GM12878 (cell line): ENCODE data around the gene CCNA2. TPM values are rescaled to one million over a fixed set of nuclear protein-coding genes. Genes with fewer than 3 reads are reported as not detected.

ENCODE experiments used
- KLF5 ChIP-seq: fragments of 450-650 bp; IDR thresholded peaks from 2 replicates; pipeline ENCODE4 v1.6.1; 2014; ENCODE audit warnings: mild to moderate bottlenecking; ENCODE audit not compliant: partially characterized antibody
- LARP7 ChIP-seq: fragments of 450-650 bp; IDR thresholded peaks from 2 replicates; pipeline ENCODE4 v1.6.1; 2017; ENCODE audit warnings: mild to moderate bottlenecking
- MEF2B ChIP-seq: fragments of 450-650 bp; IDR thresholded peaks from 2 replicates; pipeline ENCODE4 v1.6.1; 2018; ENCODE audit warnings: mild to moderate bottlenecking, moderate library complexity; ENCODE audit not compliant: partially characterized antibody, poor library complexity, severe bottlenecking
- NFYB ChIP-seq: IDR thresholded peaks from 2 replicates; pipeline ENCODE4 v1.6.1; 2011; ENCODE audit warnings: low read depth, mild to moderate bottlenecking, low read length, improper control_type of control experiment, moderate library complexity; ENCODE audit not compliant: insufficient read depth
- NR2F1 ChIP-seq: fragments of 450-650 bp; conservative IDR thresholded peaks from 2 replicates; pipeline ENCODE4 v1.6.1; 2017; ENCODE audit warnings: mild to moderate bottlenecking
- RAD21 ChIP-seq: IDR thresholded peaks from 2 replicates; pipeline ENCODE4 v1.6.1; 2011; ENCODE audit warnings: mild to moderate bottlenecking, low read depth, low read length, moderate library complexity; ENCODE audit not compliant: insufficient read depth
- RB1 ChIP-seq: fragments of 450-650 bp; formaldehyde crosslinking; IDR thresholded peaks from 2 replicates; pipeline ENCODE4 v1.6.1; 2017; ENCODE audit warnings: mild to moderate bottlenecking, borderline replicate concordance
- RCOR1 ChIP-seq: conservative IDR thresholded peaks from 2 replicates; pipeline ENCODE4 v1.6.1; 2012; ENCODE audit warnings: low read depth, low read length, improper control_type of control experiment
- SREBF1 ChIP-seq: IDR thresholded peaks from 2 replicates; pipeline ENCODE4 v1.6.1; 2012; ENCODE audit warnings: mild to moderate bottlenecking, low read length
- SRF ChIP-seq, 2 experiments: IDR thresholded peaks; 2 replicates each; pipeline ENCODE4 v1.6.1; 2011; ENCODE audit warnings: low read depth in 2 of 2, low read length in 2 of 2, mild to moderate bottlenecking in 1 of 2, moderate library complexity in 1 of 2
- STAT1 ChIP-seq: fragments of 450-650 bp; conservative IDR thresholded peaks from 2 replicates; pipeline ENCODE4 v1.6.1; 2014; ENCODE audit warnings: antibody characterized with exemption, mild to moderate bottlenecking
- ZNF207 ChIP-seq: fragments of 450-650 bp; IDR thresholded peaks from 2 replicates; pipeline ENCODE4 v1.6.1; 2014; ENCODE audit warnings: antibody characterized with exemption, mild to moderate bottlenecking, borderline replicate concordance
- polyA plus RNA-seq, 11 experiments: library from polyadenylated mRNA; depleted of rRNA in 4 of 11; unstranded in 6 of 11; stranded (reverse) in 5 of 11; fragments of >200 nt; fragmentation: Nextera tagmentation in 4 of 11; fragmentation: Illumina TruSeq in 1 of 11; extraction: Ambion mirVana in 4 of 11; extraction: Trizol in 1 of 11; gene quantifications; 1 replicate in 1 of 11; 2 replicates in 10 of 11; pipeline versions ENCODE4 v1.2.1 to v1.2.3, GENCODE V29; 2011 to 2016; ENCODE audit warnings: inconsistent platforms in 2 of 11, missing spikeins in 2 of 11, low read depth in 1 of 11
- total RNA-seq, 4 experiments: library from RNA; depleted of rRNA in 3 of 4; stranded (reverse); fragments of >200 nt in 3 of 4; fragmentation: Illumina TruSeq in 1 of 4; extraction: Trizol in 1 of 4; gene quantifications; 2 replicates each; pipeline versions ENCODE4 v1.2.1 to v1.2.3, GENCODE V29; 2013 to 2021
- TF ChIP-seq, protein P1 (sequence below): fragments of 450-650 bp; IDR thresholded peaks from 2 replicates; pipeline ENCODE4 v1.6.1; 2017; ENCODE audit warnings: low read depth, mild to moderate bottlenecking, moderate library complexity
- TF ChIP-seq, protein P2 (sequence below): fragments of 450-650 bp; IDR thresholded peaks from 2 replicates; pipeline ENCODE4 v1.6.1; 2018; ENCODE audit warnings: borderline replicate concordance, mild to moderate bottlenecking; ENCODE audit not compliant: partially characterized antibody
- TF ChIP-seq, protein P3 (sequence below): fragments of 450-650 bp; IDR thresholded peaks from 2 replicates; pipeline ENCODE4 v1.6.1; 2014; ENCODE audit warnings: mild to moderate bottlenecking
- TF ChIP-seq, protein P4 (sequence below): fragments of 450-650 bp; IDR thresholded peaks from 2 replicates; pipeline ENCODE4 v1.6.1; 2017; ENCODE audit warnings: antibody characterized with exemption, mild to moderate bottlenecking, moderate library complexity
- TF ChIP-seq, protein P5 (sequence below): fragments of 450-650 bp; formaldehyde crosslinking; IDR thresholded peaks from 2 replicates; pipeline ENCODE4 v1.5.0; 2022; ENCODE audit warnings: mild to moderate bottlenecking, missing genetic modification characterization

CCNA2 gene
- total and polyA plus RNA-seq, 10 of the 15 experiments (the other 5 are each of a cell fraction or from before 2014, with no cell fraction given): 21.8 to 153 (median 94.5) TPM

DNA sequence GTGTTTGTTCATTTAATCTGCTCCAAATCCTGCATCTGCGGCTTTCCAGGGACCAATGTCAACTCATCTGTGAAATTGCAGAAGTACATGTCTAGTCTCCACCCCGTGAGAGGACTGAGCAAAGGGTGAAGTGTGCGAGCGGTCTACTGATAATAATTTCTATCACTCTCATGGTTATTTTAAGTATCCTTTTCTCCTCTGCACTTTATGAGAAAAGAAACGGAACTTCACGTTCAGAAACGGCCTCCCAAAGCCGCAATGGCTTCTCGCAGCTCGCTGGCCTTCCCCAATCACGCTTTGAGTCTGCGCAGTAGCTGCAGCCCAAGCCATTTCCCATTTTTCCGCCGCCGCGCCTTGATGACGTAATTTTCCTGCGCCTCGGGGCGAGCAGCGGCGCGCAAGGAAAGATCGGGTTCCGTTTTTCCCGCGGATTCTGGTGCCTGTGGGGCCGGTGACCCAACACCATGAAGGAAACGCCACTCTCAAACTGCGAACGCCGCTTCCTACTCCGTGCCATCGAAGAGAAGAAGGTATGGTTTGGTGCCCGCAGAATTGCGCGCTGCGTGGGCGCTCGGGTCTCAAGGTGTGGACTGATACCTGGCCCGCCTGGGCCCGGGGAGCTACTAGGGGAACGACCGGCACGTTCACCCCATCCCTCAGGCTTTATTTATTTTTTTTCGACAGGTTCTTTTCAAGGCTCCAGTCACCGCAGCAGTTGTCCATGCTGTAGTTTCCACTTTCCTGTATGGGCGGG is 22.5 kb downstream of the CCNA2 start, which contains the start of gene EXOSC9 (continued):
- TF ChIP-seq MEF2B (peak; percentile 57), LARP7 (peak; percentile 78; the same call in 1 of the 2 replicates), ZNF207 (peak; percentile 80; the same call in 1 of the 2 replicates), NR2F1 (0 out of 2 replicates have a peak, but pooled peaks have one; percentile 17), RCOR1 (no peak), KLF5 (no peak), RAD21 (no peak), SREBF1 (no peak), STAT1 (peak; percentile 93), SRF (IDR thresholded peaks at IDR 0.05; ENCODE audit: low read depth in 2 of 2, low read length in 2 of 2) (peak in 1 of 2 experiments; percentile 91; a peak in 2 of 4 replicates), NFYB (no peak), RB1 (peak; percentile 98; the same call in 1 of the 2 replicates)
- TF ChIP-seq, protein P1, sequence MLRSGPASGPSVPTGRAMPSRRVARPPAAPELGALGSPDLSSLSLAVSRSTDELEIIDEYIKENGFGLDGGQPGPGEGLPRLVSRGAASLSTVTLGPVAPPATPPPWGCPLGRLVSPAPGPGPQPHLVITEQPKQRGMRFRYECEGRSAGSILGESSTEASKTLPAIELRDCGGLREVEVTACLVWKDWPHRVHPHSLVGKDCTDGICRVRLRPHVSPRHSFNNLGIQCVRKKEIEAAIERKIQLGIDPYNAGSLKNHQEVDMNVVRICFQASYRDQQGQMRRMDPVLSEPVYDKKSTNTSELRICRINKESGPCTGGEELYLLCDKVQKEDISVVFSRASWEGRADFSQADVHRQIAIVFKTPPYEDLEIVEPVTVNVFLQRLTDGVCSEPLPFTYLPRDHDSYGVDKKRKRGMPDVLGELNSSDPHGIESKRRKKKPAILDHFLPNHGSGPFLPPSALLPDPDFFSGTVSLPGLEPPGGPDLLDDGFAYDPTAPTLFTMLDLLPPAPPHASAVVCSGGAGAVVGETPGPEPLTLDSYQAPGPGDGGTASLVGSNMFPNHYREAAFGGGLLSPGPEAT: peak; percentile 96
- TF ChIP-seq, protein P2, sequence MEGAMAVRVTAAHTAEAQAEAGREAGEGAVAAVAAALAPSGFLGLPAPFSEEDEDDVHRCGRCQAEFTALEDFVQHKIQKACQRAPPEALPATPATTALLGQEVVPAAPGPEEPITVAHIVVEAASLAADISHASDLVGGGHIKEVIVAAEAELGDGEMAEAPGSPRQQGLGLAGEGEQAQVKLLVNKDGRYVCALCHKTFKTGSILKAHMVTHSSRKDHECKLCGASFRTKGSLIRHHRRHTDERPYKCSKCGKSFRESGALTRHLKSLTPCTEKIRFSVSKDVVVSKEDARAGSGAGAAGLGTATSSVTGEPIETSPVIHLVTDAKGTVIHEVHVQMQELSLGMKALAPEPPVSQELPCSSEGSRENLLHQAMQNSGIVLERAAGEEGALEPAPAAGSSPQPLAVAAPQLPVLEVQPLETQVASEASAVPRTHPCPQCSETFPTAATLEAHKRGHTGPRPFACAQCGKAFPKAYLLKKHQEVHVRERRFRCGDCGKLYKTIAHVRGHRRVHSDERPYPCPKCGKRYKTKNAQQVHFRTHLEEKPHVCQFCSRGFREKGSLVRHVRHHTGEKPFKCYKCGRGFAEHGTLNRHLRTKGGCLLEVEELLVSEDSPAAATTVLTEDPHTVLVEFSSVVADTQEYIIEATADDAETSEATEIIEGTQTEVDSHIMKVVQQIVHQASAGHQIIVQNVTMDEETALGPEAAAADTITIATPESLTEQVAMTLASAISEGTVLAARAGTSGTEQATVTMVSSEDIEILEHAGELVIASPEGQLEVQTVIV: peak; percentile 45
- TF ChIP-seq, protein P3, sequence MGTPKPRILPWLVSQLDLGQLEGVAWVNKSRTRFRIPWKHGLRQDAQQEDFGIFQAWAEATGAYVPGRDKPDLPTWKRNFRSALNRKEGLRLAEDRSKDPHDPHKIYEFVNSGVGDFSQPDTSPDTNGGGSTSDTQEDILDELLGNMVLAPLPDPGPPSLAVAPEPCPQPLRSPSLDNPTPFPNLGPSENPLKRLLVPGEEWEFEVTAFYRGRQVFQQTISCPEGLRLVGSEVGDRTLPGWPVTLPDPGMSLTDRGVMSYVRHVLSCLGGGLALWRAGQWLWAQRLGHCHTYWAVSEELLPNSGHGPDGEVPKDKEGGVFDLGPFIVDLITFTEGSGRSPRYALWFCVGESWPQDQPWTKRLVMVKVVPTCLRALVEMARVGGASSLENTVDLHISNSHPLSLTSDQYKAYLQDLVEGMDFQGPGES: no peak
- TF ChIP-seq, protein P4, sequence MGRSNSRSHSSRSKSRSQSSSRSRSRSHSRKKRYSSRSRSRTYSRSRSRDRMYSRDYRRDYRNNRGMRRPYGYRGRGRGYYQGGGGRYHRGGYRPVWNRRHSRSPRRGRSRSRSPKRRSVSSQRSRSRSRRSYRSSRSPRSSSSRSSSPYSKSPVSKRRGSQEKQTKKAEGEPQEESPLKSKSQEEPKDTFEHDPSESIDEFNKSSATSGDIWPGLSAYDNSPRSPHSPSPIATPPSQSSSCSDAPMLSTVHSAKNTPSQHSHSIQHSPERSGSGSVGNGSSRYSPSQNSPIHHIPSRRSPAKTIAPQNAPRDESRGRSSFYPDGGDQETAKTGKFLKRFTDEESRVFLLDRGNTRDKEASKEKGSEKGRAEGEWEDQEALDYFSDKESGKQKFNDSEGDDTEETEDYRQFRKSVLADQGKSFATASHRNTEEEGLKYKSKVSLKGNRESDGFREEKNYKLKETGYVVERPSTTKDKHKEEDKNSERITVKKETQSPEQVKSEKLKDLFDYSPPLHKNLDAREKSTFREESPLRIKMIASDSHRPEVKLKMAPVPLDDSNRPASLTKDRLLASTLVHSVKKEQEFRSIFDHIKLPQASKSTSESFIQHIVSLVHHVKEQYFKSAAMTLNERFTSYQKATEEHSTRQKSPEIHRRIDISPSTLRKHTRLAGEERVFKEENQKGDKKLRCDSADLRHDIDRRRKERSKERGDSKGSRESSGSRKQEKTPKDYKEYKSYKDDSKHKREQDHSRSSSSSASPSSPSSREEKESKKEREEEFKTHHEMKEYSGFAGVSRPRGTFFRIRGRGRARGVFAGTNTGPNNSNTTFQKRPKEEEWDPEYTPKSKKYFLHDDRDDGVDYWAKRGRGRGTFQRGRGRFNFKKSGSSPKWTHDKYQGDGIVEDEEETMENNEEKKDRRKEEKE: no peak
- TF ChIP-seq, protein P5, sequence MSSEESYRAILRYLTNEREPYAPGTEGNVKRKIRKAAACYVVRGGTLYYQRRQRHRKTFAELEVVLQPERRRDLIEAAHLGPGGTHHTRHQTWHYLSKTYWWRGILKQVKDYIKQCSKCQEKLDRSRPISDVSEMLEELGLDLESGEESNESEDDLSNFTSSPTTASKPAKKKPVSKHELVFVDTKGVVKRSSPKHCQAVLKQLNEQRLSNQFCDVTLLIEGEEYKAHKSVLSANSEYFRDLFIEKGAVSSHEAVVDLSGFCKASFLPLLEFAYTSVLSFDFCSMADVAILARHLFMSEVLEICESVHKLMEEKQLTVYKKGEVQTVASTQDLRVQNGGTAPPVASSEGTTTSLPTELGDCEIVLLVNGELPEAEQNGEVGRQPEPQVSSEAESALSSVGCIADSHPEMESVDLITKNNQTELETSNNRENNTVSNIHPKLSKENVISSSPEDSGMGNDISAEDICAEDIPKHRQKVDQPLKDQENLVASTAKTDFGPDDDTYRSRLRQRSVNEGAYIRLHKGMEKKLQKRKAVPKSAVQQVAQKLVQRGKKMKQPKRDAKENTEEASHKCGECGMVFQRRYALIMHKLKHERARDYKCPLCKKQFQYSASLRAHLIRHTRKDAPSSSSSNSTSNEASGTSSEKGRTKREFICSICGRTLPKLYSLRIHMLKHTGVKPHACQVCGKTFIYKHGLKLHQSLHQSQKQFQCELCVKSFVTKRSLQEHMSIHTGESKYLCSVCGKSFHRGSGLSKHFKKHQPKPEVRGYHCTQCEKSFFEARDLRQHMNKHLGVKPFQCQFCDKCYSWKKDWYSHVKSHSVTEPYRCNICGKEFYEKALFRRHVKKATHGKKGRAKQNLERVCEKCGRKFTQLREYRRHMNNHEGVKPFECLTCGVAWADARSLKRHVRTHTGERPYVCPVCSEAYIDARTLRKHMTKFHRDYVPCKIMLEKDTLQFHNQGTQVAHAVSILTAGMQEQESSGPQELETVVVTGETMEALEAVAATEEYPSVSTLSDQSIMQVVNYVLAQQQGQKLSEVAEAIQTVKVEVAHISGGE (CRISPR knock-in tag): no peak
